Esophagus muscularis mucosa (tissue), 4 donors: ENCODE results near the gene BTAF1.
"Not testable (repeated sequence)": the region's sequence is repeated elsewhere in the genome, so short reads cannot be mapped to it uniquely, and the experiment has no call there.

Experiments used
- CTCF ChIP-seq, 3 experiments: fragments of 200-600 bp in 2 of 3; fragments of 450-650 bp in 1 of 3; sonication (generic) in 2 of 3; IDR thresholded peaks; one replicate each; pipeline ENCODE4 v1.5.1; 2017 to 2019; ENCODE audit warnings: antibody characterized with exemption in 3 of 3, mild to moderate bottlenecking in 2 of 3, moderate library complexity in 1 of 3
- EP300 ChIP-seq: sonication (generic); formaldehyde crosslinking; IDR thresholded peaks from one replicate; pipeline ENCODE4 v1.6.1; 2017; ENCODE audit warnings: antibody characterized with exemption
- POLR2A ChIP-seq: fragments of 450-650 bp; IDR thresholded peaks from one replicate; pipeline ENCODE4 v1.6.1; 2017; ENCODE audit warnings: antibody characterized with exemption, moderate library complexity, mild to moderate bottlenecking, low read depth
- POLR2AphosphoS5 ChIP-seq, 2 donors: sonication (generic); formaldehyde crosslinking; IDR thresholded peaks; one replicate each; pipeline ENCODE4 v1.6.1; 2017; ENCODE audit warnings: antibody characterized with exemption in 2 of 2

GRCh38 chr10:92033070-92033469 lies 109.5 kb downstream of the BTAF1 start:
- not testable (repeated sequence) for TF ChIP-seq POLR2A; CTCF (IDR thresholded peaks at IDR 0.05); EP300; POLR2AphosphoS5 (IDR thresholded peaks at IDR 0.05)
